Thyroid gland (tissue), 4 donors: Measurements from ENCODE around the gene SNRPD3. TPM values are rescaled to one million over a fixed set of nuclear protein-coding genes. Genes with fewer than 3 reads are reported as not detected.

ENCODE experiments used
- DNase-seq, 2 donors: peaks; one replicate each; pipeline ENCODE4 v3.0.0-alpha.2; 2019
- H3K27ac ChIP-seq, 3 donors: fragments of 200-600 bp; sonication (generic); 1 replicate in 2 of 3; 2 replicates in 1 of 3; pipeline ENCODE4 v1.5.1; 2016 to 2019; ENCODE audit warnings: mild to moderate bottlenecking in 1 of 3, moderate library complexity in 1 of 3
- H3K27me3 ChIP-seq: fragments of 200-600 bp; sonication (generic); one replicate; pipeline ENCODE4 v1.5.1; 2019
- H3K36me3 ChIP-seq, 2 donors: fragments of 200-600 bp; sonication (generic); one replicate each; pipeline ENCODE4 v1.5.1; 2016 to 2019
- H3K4me1 ChIP-seq, 2 donors: fragments of 200-600 bp; sonication (generic); one replicate each; pipeline ENCODE4 v1.5.1; 2017 to 2019
- H3K4me3 ChIP-seq, 3 donors: fragments of 200-600 bp; sonication (generic); replicated peaks in 1 of 3; 1 replicate in 2 of 3; 2 replicates in 1 of 3; pipeline ENCODE4 v1.5.1; 2016; ENCODE audit warnings: mild to moderate bottlenecking in 1 of 3
- H3K9me3 ChIP-seq: fragments of 200-600 bp; sonication (generic); one replicate; pipeline ENCODE4 v1.5.1; 2017
- POLR2A ChIP-seq, 2 donors: fragments of 450-650 bp; IDR thresholded peaks; one replicate each; pipeline ENCODE4 v1.6.1; 2017; ENCODE audit warnings: antibody characterized with exemption in 2 of 2, mild to moderate bottlenecking in 2 of 2, moderate library complexity in 1 of 2
- WGBS, 2 donors: methylation state at CpG; one replicate each; pipeline ENCODE4 v1.1.5; 2017; 5-methylcytosine and 5-hydroxymethylcytosine counted together
- intact Hi-C: fragments of 100-400 bp; cut with DNase I; formaldehyde crosslinking; loops from one replicate; pipeline ENCODE4 v1.15.1; 2023
- total RNA-seq, 4 donors: library from RNA; depleted of rRNA; stranded (reverse); fragments of >200 nt; gene quantifications; one replicate each; pipeline ENCODE4 v1.2.3, GENCODE V29; 2016
- TF ChIP-seq, protein P1 (sequence below), 6 experiments: fragments of 200-600 bp in 3 of 6; fragments of 450-650 bp in 3 of 6; sonication (generic) in 3 of 6; IDR thresholded peaks; one replicate each; pipeline ENCODE4 v1.5.1; 2016 to 2019; ENCODE audit warnings: antibody characterized with exemption in 6 of 6, mild to moderate bottlenecking in 2 of 6, inconsistent platforms in 1 of 6, moderate library complexity in 1 of 6

The SNRPD3 gene
- total RNA-seq, 4 donors from 2014 or later, result 96.9 to 216 (median 145) TPM

DNA sequence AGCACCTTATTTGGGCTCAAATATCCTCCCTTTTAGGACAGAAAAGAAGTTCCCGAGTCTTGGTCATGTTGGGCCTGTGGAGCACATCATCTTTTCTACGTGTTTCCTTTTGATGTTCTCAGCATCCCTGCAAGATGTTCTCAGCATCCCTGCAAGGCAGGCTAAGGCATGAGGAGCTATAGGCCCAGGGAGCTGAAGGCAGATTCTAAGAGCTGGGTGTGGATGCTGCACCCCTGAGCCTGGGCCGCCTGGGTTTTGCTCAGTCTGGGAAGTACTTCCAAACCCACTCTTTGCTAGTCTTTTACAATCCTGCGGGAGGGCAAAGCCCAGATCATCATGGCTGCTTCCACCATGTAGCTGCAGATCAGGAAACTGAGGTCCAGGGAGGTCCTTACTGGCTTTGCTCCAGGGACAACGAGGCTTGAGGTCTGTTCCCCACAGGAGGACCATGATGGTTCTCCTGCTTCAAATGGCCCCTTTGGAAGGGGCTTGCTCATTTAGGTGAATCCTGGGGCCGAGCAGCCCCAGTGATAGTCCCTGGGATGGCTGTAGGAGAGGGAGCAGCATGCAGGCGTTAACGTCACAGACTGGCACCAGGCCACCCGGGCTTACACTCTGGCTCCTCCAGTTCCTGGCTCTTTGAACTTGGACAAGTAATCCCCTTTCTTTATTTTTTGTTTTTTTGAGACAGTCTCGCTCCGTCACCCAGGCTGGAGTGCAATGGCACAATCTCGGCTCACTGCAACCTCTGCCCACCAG, 26.4 kb downstream of the SNRPD3 start:
- Histone ChIP-seq H3K27ac (peak overlapping the region in 2 of 3 donors; percentile 58 to 71), H3K4me1 (peaks cover 21 to 30% of the 10 kb centered on the region in 2 donors), H3K4me3 (no peak overlapping the region), H3K36me3 (no peaks in the 10 kb centered on the region), H3K9me3 (no peaks in the 10 kb centered on the region), H3K27me3 (no peaks in the 10 kb centered on the region)
- TF ChIP-seq, protein P1, sequence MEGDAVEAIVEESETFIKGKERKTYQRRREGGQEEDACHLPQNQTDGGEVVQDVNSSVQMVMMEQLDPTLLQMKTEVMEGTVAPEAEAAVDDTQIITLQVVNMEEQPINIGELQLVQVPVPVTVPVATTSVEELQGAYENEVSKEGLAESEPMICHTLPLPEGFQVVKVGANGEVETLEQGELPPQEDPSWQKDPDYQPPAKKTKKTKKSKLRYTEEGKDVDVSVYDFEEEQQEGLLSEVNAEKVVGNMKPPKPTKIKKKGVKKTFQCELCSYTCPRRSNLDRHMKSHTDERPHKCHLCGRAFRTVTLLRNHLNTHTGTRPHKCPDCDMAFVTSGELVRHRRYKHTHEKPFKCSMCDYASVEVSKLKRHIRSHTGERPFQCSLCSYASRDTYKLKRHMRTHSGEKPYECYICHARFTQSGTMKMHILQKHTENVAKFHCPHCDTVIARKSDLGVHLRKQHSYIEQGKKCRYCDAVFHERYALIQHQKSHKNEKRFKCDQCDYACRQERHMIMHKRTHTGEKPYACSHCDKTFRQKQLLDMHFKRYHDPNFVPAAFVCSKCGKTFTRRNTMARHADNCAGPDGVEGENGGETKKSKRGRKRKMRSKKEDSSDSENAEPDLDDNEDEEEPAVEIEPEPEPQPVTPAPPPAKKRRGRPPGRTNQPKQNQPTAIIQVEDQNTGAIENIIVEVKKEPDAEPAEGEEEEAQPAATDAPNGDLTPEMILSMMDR (IDR thresholded peaks at IDR 0.05), result no peak
- no peak for TF ChIP-seq POLR2A (IDR thresholded peaks at IDR 0.05)
- WGBS, 2 donors, result 59 to 69% methylated on average over 12 of the region's 12 CpGs
- DNase-seq, result peak; percentile 89 to 90
- intact Hi-C loops, result no loop called here

DNA sequence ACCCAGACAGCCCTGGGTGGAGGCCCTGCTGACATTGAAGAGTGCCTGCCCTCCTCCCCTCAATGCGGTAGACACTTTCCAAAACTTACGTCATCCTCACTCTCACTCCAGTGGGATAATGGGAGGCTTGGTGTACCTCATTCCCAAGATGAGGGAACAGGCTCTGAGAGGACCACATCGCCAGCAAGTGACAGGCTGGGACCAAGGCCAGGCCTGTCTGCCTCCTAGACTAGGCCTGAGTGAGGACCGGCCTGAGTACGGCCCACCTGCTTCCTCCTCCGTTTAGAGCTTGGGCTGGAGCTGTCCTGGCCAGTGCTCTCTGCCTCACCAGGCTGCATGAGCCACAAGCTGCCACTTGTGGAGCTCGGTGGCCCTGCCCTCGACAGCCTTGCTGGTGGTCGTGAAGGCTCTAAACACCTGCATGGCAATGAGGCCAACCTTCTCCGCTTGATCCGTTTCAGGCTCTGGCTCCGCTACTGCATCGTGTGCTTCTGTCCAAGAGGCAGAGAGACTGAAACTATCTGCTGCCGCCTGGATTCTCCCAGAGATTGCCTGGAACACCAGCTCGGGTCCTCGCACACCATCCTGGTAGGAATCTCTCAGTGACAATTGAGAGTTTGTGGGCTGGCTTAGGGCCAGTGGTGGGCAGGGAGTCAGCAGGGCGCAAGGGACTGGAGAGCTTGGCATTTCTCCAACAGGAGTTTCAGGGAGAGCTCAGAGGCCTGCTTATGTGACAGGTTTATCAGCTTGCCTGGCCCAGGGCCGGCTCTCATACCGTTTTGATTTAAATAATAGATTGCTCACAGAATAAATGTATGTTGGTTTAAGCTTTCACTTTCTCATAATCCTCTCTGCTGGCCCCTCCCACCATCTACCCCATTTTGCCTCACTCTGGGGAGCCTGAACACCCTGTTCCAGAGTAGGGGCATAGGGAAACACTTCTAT, 27.7 kb downstream of the SNRPD3 start:
- Histone ChIP-seq H3K27me3 (no peaks in the 10 kb centered on the region), H3K36me3 (peaks cover 0 to 4% of the 10 kb centered on the region in 2 donors), H3K9me3 (no peaks in the 10 kb centered on the region), H3K27ac (peak overlapping the region; percentile 71 to 91 (median 72)), H3K4me3 (no peak overlapping the region), H3K4me1 (peaks cover 25 to 33% of the 10 kb centered on the region in 2 donors)
- no peak for TF ChIP-seq POLR2A (IDR thresholded peaks at IDR 0.05)
- TF ChIP-seq, protein P1 (IDR thresholded peaks at IDR 0.05), result no peak
- WGBS, 2 donors, result 37 to 38% methylated on average over 8 to 10 of the region's 19 CpGs
- intact Hi-C loops, result no loop called here
- DNase-seq, result peak; percentile 80 to 87

DNA sequence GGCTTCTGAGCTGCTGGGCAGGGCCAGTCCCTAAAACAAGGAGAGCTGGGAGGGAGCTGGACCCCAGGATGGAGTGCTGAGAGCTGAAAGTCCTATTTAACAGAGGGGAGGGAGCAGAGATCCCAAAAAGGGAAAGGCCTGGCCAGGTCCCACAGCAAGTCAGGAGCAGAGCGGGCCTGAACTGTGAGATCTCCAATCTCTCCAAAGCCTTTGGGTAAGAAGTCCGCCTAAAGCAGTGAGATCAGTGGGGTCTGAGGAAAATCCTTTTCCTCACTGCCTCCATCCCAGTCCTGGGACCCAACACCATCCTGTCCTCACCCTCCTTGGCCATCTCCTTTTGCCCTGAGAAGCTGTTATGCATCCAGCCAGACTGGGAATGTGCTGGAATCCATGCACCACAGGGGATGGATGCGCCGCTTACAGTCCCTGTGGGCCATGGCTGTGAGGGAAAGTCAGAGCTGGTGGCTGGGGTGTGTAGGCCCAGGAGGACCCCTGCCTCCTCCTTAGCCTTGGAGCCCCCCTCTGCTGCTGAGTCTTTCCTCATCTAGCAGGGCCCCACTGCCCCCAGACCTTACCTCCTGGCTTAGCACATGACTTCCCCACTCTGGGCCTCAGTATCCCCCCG, 28.5 kb downstream of the SNRPD3 start:
- DNase-seq, result no peak
- H3K27me3 ChIP-seq, result no peaks in the 10 kb centered on the region
- H3K4me3 ChIP-seq, result no peak overlapping the region
- intact Hi-C loops, result no loop called here
- H3K4me1 ChIP-seq, result peaks cover 33 to 41% of the 10 kb centered on the region in 2 donors
- peaks cover 0 to 4% of the 10 kb centered on the region in 2 donors for H3K36me3 ChIP-seq
- 73 to 87% methylated on average over 3 to 5 of the region's 5 CpGs for WGBS, 2 donors
- TF ChIP-seq, protein P1 (IDR thresholded peaks at IDR 0.05), result no peak
- no peak for TF ChIP-seq POLR2A (IDR thresholded peaks at IDR 0.05)
- H3K9me3 ChIP-seq, result no peaks in the 10 kb centered on the region
- H3K27ac ChIP-seq, result peak overlapping the region; percentile 71 to 91 (median 72)

GRCh38 chr22:24584871-24585411, 29.1 kb downstream of the SNRPD3 start:
- Histone ChIP-seq H3K4me1 (peaks cover 39 to 45% of the 10 kb centered on the region in 2 donors), H3K9me3 (no peaks in the 10 kb centered on the region), H3K36me3 (peaks cover 0 to 4% of the 10 kb centered on the region in 2 donors), H3K27ac (peak overlapping the region in 2 of 3 donors; percentile 12 to 71), H3K27me3 (no peaks in the 10 kb centered on the region), H3K4me3 (no peak overlapping the region)
- TF ChIP-seq, protein P1 (IDR thresholded peaks at IDR 0.05), result no peak
- TF ChIP-seq POLR2A (IDR thresholded peaks at IDR 0.05), result no peak
- 80 to 87% methylated on average over 5 to 9 of the region's 10 CpGs for WGBS, 2 donors
- intact Hi-C loops, result no loop called here
- peak in 1 of 2 donors; percentile 15 for DNase-seq
